Measurements from ENCODE around the gene CD1C. TPM values are rescaled to one million over a fixed set of nuclear protein-coding genes. Genes with fewer than 3 reads are reported as not detected.

CD1C gene
- total and polyA plus RNA-seq, 2 donors (not counting 3 experiments of a cell fraction or from before 2014, with no cell fraction given): not detected

GRCh38 chr1:158259117-158259516, 30.6 kb upstream of the CD1C start:
- Histone ChIP-seq H3K27me3 (ENCODE audit: control insufficient read depth in 2 of 2, insufficient read depth in 2 of 2, low read length in 2 of 2) (no peaks in the 10 kb centered on the region), H3K4me1 (ENCODE audit: control insufficient read depth, extremely low read depth, insufficient read depth, low read length) (no peaks in the 10 kb centered on the region), H3K9me3 (replicated peaks; ENCODE audit: control insufficient read depth, insufficient read depth, low read length) (no peaks in the 10 kb centered on the region), H3K79me2 (ENCODE audit: control insufficient read depth, insufficient read depth, low read length) (no peaks in the 10 kb centered on the region), H3K9me1 (replicated peaks; ENCODE audit: control insufficient read depth, extremely low read depth, insufficient read depth, low read length) (no peaks in the 10 kb centered on the region), H3K36me3 (ENCODE audit: control insufficient read depth in 2 of 2, extremely low read depth in 1 of 2, insufficient read depth in 2 of 2, low read length in 2 of 2) (no peaks in the 10 kb centered on the region), H3K27ac (ENCODE audit: insufficient read depth, low read depth, low read length) (no peak overlapping the region), H3K4me3 (replicated peaks in 1 of 3; ENCODE audit: insufficient read depth in 1 of 3, low read depth in 1 of 3, low read length in 3 of 3) (no peak overlapping the region), H4K20me1 (replicated peaks; ENCODE audit: control insufficient read depth, extremely low read depth, insufficient read depth, low read length) (no peaks in the 10 kb centered on the region), H2AFZ (ENCODE audit: low read depth, low read length) (no peak overlapping the region), H3K4me2 (ENCODE audit: insufficient read depth, low read length) (no peak overlapping the region), H3K9ac (replicated peaks; ENCODE audit: extremely low read depth, insufficient read depth, low read length) (no peak overlapping the region)
- DNase-seq (ENCODE audit: low read depth, low spot score): no peak
- intact Hi-C loops (cut with micrococcal nuclease) (no loop called here), dilution Hi-C loops (cut with MboI; ENCODE audit: extremely low pct_ligation_motif_present, low sequenced_read_pairs) (no loop called here)
- BruUV-seq (replicated peaks): no TSS peak
- CTCF ChIA-PET: no interaction called here
- FAIRE-seq: no peak
- POLR2A ChIA-PET: no interaction called here
- TF ChIP-seq JUN (IDR thresholded peaks at IDR 0.05; ENCODE audit: borderline replicate concordance, insufficient read depth, insufficient read length, low read depth) (no peak), GATA2 (IDR thresholded peaks at IDR 0.05; ENCODE audit: insufficient read depth, insufficient read length, low read depth, low read length) (no peak), MYC (IDR thresholded peaks at IDR 0.05; ENCODE audit: low read depth, low read length) (no peak)

GRCh38 chr1:158272681-158273080, 17.0 kb upstream of the CD1C start:
- ChIA-PET CTCF (no interaction called here), POLR2A (no interaction called here)
- H3K4me1 ChIP-seq (ENCODE audit: control insufficient read depth, extremely low read depth, insufficient read depth, low read length): no peaks in the 10 kb centered on the region
- H3K79me2 ChIP-seq (ENCODE audit: control insufficient read depth, insufficient read depth, low read length): no peaks in the 10 kb centered on the region
- no peaks in the 10 kb centered on the region for H4K20me1 ChIP-seq (replicated peaks; ENCODE audit: control insufficient read depth, extremely low read depth, insufficient read depth, low read length)
- intact Hi-C loops (cut with micrococcal nuclease): no loop called here
- dilution Hi-C loops (cut with MboI; ENCODE audit: extremely low pct_ligation_motif_present, low sequenced_read_pairs): no loop called here
- no peaks in the 10 kb centered on the region for H3K9me3 ChIP-seq (replicated peaks; ENCODE audit: control insufficient read depth, insufficient read depth, low read length)
- no peak overlapping the region for H3K4me3 ChIP-seq (replicated peaks in 1 of 3; ENCODE audit: insufficient read depth in 1 of 3, low read depth in 1 of 3, low read length in 3 of 3)
- no peaks in the 10 kb centered on the region for H3K9me1 ChIP-seq (replicated peaks; ENCODE audit: control insufficient read depth, extremely low read depth, insufficient read depth, low read length)
- TF ChIP-seq POLR2AphosphoS5 (IDR thresholded peaks at IDR 0.05; ENCODE audit: insufficient read depth, low read depth, low read length): no peak
- no peak for TF ChIP-seq JUN (IDR thresholded peaks at IDR 0.05; ENCODE audit: borderline replicate concordance, insufficient read depth, insufficient read length, low read depth)
- no peak for TF ChIP-seq GATA2 (IDR thresholded peaks at IDR 0.05; ENCODE audit: insufficient read depth, insufficient read length, low read depth, low read length)
- TF ChIP-seq MYC (IDR thresholded peaks at IDR 0.05; ENCODE audit: low read depth, low read length): no peak
- TF ChIP-seq POLR2A (IDR thresholded peaks at IDR 0.05; ENCODE audit: low read depth, low read length): no peak
- TF ChIP-seq, protein P1, sequence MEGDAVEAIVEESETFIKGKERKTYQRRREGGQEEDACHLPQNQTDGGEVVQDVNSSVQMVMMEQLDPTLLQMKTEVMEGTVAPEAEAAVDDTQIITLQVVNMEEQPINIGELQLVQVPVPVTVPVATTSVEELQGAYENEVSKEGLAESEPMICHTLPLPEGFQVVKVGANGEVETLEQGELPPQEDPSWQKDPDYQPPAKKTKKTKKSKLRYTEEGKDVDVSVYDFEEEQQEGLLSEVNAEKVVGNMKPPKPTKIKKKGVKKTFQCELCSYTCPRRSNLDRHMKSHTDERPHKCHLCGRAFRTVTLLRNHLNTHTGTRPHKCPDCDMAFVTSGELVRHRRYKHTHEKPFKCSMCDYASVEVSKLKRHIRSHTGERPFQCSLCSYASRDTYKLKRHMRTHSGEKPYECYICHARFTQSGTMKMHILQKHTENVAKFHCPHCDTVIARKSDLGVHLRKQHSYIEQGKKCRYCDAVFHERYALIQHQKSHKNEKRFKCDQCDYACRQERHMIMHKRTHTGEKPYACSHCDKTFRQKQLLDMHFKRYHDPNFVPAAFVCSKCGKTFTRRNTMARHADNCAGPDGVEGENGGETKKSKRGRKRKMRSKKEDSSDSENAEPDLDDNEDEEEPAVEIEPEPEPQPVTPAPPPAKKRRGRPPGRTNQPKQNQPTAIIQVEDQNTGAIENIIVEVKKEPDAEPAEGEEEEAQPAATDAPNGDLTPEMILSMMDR (IDR thresholded peaks at IDR 0.05; ENCODE audit: extremely low read depth in 1 of 2, insufficient read depth in 1 of 2, low read depth in 1 of 2, low read length in 2 of 2): no peak
- no peak for TF ChIP-seq FOS (IDR thresholded peaks at IDR 0.05; ENCODE audit: borderline replicate concordance, insufficient read depth, low read length)
- TF ChIP-seq EZH2 (IDR thresholded peaks at IDR 0.05; ENCODE audit: borderline replicate concordance, low read depth, low read length, severe bottlenecking): no peak
- DNase-seq (ENCODE audit: low read depth, low spot score) (no peak), FAIRE-seq (no peak)
- BruUV-seq (replicated peaks): no TSS peak
- H3K27ac ChIP-seq (ENCODE audit: insufficient read depth, low read depth, low read length): no peak overlapping the region
- no peaks in the 10 kb centered on the region for H3K36me3 ChIP-seq (ENCODE audit: control insufficient read depth in 2 of 2, extremely low read depth in 1 of 2, insufficient read depth in 2 of 2, low read length in 2 of 2)
- H3K4me2 ChIP-seq (ENCODE audit: insufficient read depth, low read length): no peak overlapping the region
- no peaks in the 10 kb centered on the region for H3K27me3 ChIP-seq (ENCODE audit: control insufficient read depth in 2 of 2, insufficient read depth in 2 of 2, low read length in 2 of 2)
- no peak overlapping the region for H3K9ac ChIP-seq (replicated peaks; ENCODE audit: extremely low read depth, insufficient read depth, low read length)
- no peak overlapping the region for H2AFZ ChIP-seq (ENCODE audit: low read depth, low read length)
